Effector CD8-positive, alpha-beta T cell (primary cell): Measurements from ENCODE around the gene RTN4R.

ENCODE experiments used
- DNase-seq: peaks from one replicate; lab custom pipeline; 2025; lab: John Stamatoyannopoulos, UW

Gene RTN4R

GRCh38 chr22:20257212-20258020 is 10.7 kb downstream of the RTN4R start:
- DNase-seq, result no peak

DNA sequence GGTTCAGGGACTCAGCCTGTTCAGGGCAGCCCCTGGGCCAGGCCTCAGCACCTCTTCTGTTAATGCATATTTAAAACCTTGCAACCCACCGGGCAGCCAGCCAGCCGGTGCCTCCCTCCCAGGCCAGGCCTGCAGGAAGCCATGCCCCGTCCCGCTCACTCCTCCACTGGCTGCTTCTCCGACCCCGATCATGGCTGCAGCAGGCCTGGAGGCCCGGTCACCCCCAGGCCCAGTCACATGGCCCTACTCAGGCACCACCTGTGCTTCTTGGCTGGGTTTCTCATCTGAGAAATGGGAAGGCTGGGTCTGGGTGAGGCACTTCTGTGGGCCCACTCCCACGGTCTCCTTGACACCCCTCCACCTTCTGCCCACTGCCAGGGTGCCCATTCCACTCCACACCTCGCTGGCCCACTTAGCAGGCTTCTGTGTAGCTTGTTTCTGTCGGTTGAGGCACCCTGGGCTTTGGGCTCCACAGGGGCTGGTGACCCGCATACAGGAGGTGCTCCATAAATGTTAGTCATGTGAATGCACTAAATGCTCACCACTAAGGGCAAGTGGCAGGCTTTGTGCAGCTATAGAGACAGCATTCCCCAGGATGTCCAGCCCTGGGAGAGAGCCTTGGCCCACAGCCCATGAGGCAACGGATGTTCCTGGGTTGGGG is 11.4 kb downstream of the RTN4R start:
- no peak for DNase-seq

- DNase-seq, result no peak
Measured at GRCh38 chr22:20256027-20256426, 12.1 kb downstream of the RTN4R start.

GRCh38 chr22:20254975-20255946 is 12.9 kb downstream of the RTN4R start:
- no peak for DNase-seq

- no peak for DNase-seq
Measured at GRCh38 chr22:20253161-20253560, 15.0 kb downstream of the RTN4R start.

DNA sequence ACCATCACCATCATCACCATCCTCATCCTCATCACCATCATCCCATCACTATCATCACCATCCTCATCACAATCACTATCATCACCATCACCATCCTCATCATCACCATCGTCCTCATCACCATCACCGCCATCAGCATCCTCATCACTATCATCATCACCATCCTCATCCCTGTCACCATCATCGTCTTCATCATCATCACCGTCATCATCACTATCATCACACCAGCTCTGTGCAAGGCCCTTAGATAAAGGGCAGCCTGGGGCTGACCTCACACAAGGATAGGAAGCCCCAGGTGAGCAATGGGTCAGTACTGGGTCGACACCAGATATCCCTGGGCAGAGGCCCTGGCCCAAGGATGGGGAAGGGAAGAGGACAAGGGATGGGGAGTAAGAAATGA is 16.1 kb downstream of the RTN4R start:
- no peak for DNase-seq

- no peak for DNase-seq
Measured at GRCh38 chr22:20251491-20251890, 16.6 kb downstream of the RTN4R start.

DNA sequence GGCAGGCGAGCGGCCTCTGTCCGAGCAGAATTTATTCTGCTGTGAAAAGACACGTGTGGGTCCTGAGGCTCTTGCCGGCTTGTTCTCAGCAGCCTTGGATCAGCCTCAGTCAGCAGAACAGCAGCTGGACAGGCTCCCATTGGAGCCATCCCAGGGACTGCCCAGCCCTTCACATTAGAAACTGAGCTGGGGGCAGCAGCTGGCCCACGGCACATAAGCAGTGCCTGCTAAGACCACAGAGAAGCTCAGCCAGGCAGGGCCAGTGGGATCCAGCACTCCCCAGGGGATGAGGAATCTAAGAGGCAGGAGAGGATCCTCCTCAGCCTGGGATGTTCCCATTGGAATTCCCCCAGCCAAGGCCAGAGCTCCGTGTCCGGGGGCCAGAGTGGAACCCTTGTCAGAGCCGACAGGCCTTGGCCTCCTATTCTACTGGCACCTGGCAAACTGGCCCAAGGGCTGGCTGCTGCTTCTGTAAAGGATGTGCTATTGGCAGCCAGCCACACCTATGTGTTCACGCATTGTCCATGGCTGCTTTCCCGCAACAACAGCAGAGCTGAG is 18.2 kb downstream of the RTN4R start:
- DNase-seq, result no peak

- no peak for DNase-seq
Measured at GRCh38 chr22:20248461-20248978, 19.6 kb downstream of the RTN4R start.

DNA sequence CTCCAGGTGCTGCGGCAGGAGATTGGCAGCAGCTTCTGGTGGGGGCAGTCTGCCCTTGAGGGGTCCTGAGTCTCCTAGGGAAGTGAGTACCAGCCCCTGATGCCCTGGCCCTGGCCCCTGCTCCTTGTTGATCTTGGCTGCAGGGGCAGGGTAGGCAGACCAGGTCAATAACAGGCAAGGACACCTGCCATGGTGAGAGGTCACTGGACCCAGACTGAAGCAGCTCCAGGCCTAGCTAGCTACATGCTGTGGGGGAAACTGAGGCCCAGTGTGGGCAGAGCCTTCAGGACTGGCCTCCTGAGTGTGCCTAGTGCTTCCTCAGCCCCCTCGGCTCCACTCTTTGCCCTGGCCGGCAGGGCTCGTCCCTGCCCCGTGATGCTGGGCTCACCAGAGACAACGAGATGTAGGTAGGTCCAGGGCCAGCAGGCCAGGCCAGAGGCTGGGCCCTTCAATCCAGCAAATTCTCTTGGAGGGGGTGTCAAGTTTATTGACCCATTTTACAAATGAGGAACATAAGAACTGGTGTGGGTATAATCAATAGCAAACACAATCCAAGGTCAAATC is 20.4 kb downstream of the RTN4R start:
- no peak for DNase-seq

DNA sequence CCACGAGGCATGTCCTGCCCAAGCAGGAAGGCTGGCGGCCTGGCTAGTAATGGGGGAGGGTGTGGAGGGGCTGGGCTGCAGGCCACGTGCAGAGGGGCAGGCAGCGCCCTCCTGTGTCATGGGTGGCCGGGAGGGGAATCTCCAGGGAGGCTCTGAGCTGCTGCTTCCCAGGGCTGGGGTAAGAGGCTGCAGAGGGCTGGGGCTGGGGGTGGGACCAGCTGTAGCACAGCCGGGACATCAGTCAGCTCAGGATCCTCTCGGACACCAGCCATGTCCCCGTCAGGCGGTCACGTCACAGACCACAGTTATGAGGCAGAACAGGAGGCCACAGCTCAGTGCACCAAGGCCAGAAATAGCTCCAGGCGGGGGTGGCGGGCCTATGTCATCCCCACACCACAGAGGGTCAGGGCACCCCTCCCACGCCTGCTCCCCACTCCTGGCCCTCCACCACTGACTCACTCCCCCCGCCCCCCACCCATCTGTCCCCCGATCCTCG is 21.1 kb downstream of the RTN4R start:
- no peak for DNase-seq

- DNase-seq, result no peak
Measured at GRCh38 chr22:20246368-20247009, 21.6 kb downstream of the RTN4R start.

GRCh38 chr22:20245577-20246367 is 22.3 kb downstream of the RTN4R start:
- DNase-seq, result no peak

- DNase-seq, result peak; percentile 59
Measured at GRCh38 chr22:20244691-20245576, 23.2 kb downstream of the RTN4R start.

GRCh38 chr22:20244250-20244648 is 23.9 kb downstream of the RTN4R start:
- no peak for DNase-seq

GRCh38 chr22:20243537-20244249 is 24.4 kb downstream of the RTN4R start:
- peak; percentile 30 for DNase-seq

- no peak for DNase-seq
Measured at GRCh38 chr22:20243176-20243536, 25.0 kb downstream of the RTN4R start.
